Activated CD4-positive, alpha-beta T cell treated with anti-CD3 and anti-CD28 coated beads for 36 hours (primary cell): ENCODE data around the gene CLCNKB. TPM values are rescaled to one million over a fixed set of nuclear protein-coding genes. Genes with fewer than 3 reads are reported as not detected.
"Not testable (repeated sequence)": the region's sequence is repeated elsewhere in the genome, so short reads cannot be mapped to it uniquely, and the experiment has no call there.

Experiments
- ATAC-seq: fragments of 200-7000 bp; cut with Tn5 transposase; one replicate; pipeline ENCODE4 v1.10.0; 2021; ENCODE audit warnings: mild to moderate bottlenecking, moderate library complexity
- CTCF ChIA-PET: fragments of 350-600 bp; sonication (Branson Sonifier 250); formaldehyde crosslinking; loops from one replicate; lab custom pipeline; 2021; ENCODE audit warnings: antibody characterized with exemption; lab: Charles Lee
- POLR2A ChIA-PET: fragments of 350-600 bp; sonication (Branson Sonifier 250); formaldehyde crosslinking; loops from one replicate; lab custom pipeline; 2021; ENCODE audit warnings: antibody characterized with exemption, inconsistent platforms; lab: Charles Lee
- DNase-seq: peaks from one replicate; pipeline ENCODE4 v3.0.0-alpha.2; 2020
- H3K27ac Mint-ChIP-seq: one replicate; pipeline ENCODE4 v1.8.0; 2021; ENCODE audit warnings: mixed read lengths
- H3K27me3 Mint-ChIP-seq: one replicate; pipeline ENCODE4 v1.8.0; 2021; ENCODE audit warnings: mixed read lengths
- H3K36me3 Mint-ChIP-seq: one replicate; pipeline ENCODE4 v1.8.0; 2021; ENCODE audit warnings: low read depth, mixed read lengths
- H3K4me1 Mint-ChIP-seq: one replicate; pipeline ENCODE4 v1.8.0; 2021; ENCODE audit warnings: mixed read lengths
- H3K4me3 Mint-ChIP-seq: one replicate; pipeline ENCODE4 v1.8.0; 2021; ENCODE audit warnings: mild to moderate bottlenecking, moderate library complexity, mixed read lengths
- H3K9me3 Mint-ChIP-seq: one replicate; pipeline ENCODE4 v1.8.0; 2021; ENCODE audit warnings: low read depth, mixed read lengths
- intact Hi-C, 2 experiments: fragments of 100-400 bp; cut with DNase I in 1 of 2; cut with micrococcal nuclease in 1 of 2; formaldehyde crosslinking; loops; one replicate each; pipeline versions ENCODE4 v1.14.2 to v1.15.1; 2022 to 2024; cut with DNase I, micrococcal nuclease
- total RNA-seq, 2 experiments: library from RNA; stranded (reverse); gene quantifications; one replicate each; pipeline ENCODE4 v1.2.3, GENCODE V29; 2021

The CLCNKB gene
- total RNA-seq, 2 experiments from 2014 or later, result not detected

DNA sequence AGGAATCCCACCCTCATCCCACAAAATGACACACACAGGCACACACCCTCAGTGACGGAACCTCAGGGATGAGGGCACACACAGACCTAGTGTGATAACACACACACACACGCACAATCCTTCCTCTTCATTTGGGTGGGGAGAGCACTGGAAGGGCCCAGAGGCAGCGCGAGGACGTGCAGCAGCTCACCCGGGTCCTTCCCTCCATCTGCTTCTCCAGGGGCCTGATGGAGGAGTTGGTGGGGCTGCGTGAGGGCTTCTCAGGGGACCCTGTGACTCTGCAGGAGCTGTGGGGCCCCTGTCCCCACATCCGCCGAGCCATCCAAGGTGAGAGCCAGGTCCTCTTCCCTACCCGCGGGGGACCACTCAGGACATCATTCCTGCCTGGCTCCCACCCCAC is 21.2 kb upstream of the CLCNKB start:
- no peaks in the 10 kb centered on the region for H3K9me3 Mint-ChIP-seq
- CTCF ChIA-PET, result interaction anchor here (0.9 kb wide), 1 partner anchor 14 kb away, joined by 3 read pairs; no protein-coding TSS in a partner anchor
- DNase-seq, result no peak
- no peaks in the 10 kb centered on the region for H3K4me1 Mint-ChIP-seq
- POLR2A ChIA-PET, result no interaction called here
- H3K27me3 Mint-ChIP-seq, result no peaks in the 10 kb centered on the region
- ATAC-seq, result no peak
- no peak overlapping the region for H3K27ac Mint-ChIP-seq
- intact Hi-C loops, result no loop called here
- H3K36me3 Mint-ChIP-seq, result no peaks in the 10 kb centered on the region
- H3K4me3 Mint-ChIP-seq, result no peak overlapping the region

DNA sequence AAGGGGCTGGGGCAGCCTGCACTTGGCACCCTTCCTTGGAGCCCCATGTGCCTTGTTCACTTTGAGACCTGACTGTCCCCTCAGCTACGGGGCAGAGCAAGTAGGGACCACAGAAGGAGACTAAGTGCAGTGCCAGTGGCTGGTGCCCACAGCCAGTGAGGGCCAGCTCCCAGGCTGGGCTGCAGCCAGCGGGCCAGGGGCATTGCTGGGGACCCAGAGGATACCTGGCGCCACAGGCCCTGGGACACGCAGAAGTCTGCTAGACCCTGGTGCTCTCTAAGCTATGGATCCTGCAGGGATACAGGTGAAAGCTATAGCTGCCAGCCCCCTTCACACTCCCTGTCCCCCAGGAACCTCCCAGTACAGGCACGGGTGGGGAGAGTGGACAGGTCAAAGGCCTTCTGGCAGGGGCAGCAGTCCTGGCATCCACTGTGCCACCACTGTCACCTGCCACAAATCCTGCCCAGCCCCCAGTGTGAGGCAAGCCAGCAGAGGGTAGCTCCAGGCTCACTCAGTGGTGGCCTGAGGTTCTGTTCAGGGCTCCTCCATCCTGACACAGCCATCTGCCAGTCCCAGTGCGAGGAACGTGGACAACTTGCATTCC is 20.4 kb upstream of the CLCNKB start:
- CTCF ChIA-PET, result interaction anchor here (0.9 kb wide), 1 partner anchor 15 kb away, joined by 3 read pairs; no protein-coding TSS in a partner anchor
- H3K4me1 Mint-ChIP-seq, result peaks cover 2% of the 10 kb centered on the region
- intact Hi-C loops, result no loop called here
- no peak for DNase-seq
- no peak overlapping the region for H3K27ac Mint-ChIP-seq
- no peaks in the 10 kb centered on the region for H3K36me3 Mint-ChIP-seq
- no peak overlapping the region for H3K4me3 Mint-ChIP-seq
- peaks cover 3% of the 10 kb centered on the region for H3K27me3 Mint-ChIP-seq
- no peak for ATAC-seq
- POLR2A ChIA-PET, result no interaction called here
- H3K9me3 Mint-ChIP-seq, result no peaks in the 10 kb centered on the region

DNA sequence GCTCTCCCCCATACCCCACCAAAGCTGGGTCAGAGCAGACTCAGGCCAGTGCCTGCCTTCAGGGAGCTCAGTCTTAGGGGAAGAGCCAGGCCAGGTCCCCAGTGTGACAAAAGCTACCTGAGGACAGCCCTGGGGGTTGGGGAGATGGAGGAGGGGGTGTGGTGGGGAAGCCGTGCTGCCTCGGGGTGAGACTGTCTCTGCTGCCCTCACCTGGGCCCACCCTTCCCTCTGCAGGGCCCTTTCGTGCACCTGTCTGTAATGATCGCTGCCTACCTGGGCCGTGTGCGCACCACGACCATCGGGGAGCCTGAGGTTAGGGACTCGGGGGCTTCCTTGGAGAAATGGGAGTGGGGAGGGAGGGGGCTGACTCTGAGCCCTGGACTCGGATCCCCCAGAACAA is 17.3 kb upstream of the CLCNKB start:
- DNase-seq, intact Hi-C loops, CTCF ChIA-PET, H3K4me3 Mint-ChIP-seq, POLR2A ChIA-PET, H3K27ac Mint-ChIP-seq, H3K36me3 Mint-ChIP-seq, H3K4me1 Mint-ChIP-seq, H3K9me3 Mint-ChIP-seq: not testable (repeated sequence)
- H3K27me3 Mint-ChIP-seq, result peaks cover 12% of the 10 kb centered on the region
- peak; percentile 11 for ATAC-seq

DNA sequence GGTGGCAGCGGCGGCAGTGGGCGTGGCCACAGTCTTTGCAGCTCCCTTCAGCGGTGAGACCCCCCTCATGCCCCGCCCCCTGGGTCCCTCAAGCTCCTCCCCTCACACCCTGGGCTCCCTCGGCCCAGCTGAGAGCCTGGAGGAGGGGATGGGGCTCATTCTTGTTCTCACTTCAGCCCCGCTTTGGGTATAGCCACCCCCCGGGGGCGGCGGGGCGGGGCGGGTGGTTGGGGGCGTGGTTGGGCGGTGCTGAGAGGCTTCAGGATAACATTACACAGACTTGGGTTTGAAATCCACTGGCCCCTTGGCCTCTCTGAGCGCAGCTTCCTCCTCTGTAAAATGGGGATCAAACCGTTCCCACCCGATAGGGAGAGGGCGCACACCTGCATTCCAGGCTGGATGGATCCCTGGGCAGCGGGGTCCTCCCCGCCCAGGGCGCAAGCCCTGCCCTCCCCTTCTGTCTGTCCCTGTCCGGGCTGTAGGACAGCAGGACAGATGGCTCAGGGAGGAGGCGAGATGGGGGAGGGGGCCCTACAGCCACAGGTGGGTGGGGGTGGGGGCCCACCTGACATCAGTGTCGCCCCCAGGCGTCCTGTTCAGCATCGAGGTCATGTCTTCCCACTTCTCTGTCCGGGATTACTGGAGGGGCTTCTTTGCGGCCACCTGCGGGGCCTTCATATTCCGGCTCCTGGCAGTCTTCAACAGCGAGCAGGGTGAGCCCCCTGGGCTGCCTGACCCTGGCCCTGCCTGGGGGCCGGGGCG is 16.7 kb upstream of the CLCNKB start:
- ChIA-PET POLR2A (no interaction called here), CTCF (no interaction called here)
- DNase-seq (peak; percentile 73), ATAC-seq (peak; percentile 83)
- Mint-ChIP-seq H3K27ac (no peak overlapping the region), H3K4me1 (peaks cover 2% of the 10 kb centered on the region), H3K36me3 (no peaks in the 10 kb centered on the region), H3K27me3 (peaks cover 12% of the 10 kb centered on the region), H3K9me3 (no peaks in the 10 kb centered on the region), H3K4me3 (no peak overlapping the region)
- intact Hi-C loops, result no loop called here

DNA sequence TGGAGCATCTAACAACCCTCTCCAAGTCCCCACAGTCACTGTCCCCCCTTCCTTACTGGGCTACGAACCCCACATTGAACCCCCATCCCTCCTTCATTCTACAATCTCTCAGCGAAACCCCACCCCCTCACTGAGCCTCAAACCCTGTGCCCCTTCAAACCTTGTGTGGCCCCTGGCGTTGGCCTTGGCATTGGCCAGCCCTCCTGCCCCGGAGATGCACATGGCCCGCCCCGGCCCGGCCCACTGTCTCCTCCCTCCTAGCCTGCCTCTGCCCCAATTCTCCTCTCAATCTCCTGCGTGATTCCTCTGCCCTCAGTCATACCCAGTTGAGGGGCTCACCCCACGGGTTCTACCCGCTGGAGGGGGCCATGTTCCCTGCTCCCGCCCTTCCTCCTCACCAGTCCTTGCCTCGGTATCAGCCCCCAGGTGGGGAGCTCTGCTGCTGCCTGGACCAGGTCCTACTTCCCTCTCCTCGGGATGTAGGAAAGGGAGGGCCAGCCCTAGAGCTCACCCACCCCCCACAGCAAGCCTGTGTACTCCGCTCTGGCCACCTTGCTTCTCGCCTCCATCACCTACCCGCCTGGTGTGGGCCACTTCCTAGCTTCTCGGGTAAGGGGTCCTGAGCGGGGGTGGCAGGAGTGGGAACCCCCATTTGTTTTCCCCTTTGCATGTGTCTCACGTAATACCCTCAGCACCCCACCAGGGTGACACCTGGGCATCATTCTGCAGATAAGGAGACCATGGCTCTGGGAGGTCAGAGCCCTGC is 15.2 kb upstream of the CLCNKB start:
- intact Hi-C loops, result no loop called here
- Mint-ChIP-seq H3K27me3 (peaks cover 12% of the 10 kb centered on the region), H3K27ac (no peak overlapping the region), H3K36me3 (no peaks in the 10 kb centered on the region), H3K4me3 (no peak overlapping the region), H3K4me1 (peaks cover 2% of the 10 kb centered on the region), H3K9me3 (no peaks in the 10 kb centered on the region)
- DNase-seq (no peak), ATAC-seq (no peak)
- POLR2A ChIA-PET, result no interaction called here
- CTCF ChIA-PET, result interaction anchor here (0.6 to 0.9 kb wide), 2 partner anchors 22 to 233 kb away, joined by 3 to 4 read pairs; no protein-coding TSS in a partner anchor

DNA sequence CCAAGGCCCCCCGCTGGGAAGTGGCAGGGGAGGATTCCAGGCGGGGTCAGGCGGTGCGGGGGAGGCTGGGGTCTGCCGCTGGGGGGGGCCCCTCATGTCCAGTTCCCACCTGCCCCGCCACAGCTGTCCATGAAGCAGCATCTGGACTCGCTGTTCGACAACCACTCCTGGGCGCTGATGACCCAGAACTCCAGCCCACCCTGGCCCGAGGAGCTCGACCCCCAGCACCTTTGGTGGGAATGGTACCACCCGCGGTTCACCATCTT is 14.6 kb upstream of the CLCNKB start:
- ATAC-seq, H3K9me3 Mint-ChIP-seq, DNase-seq, POLR2A ChIA-PET, H3K27ac Mint-ChIP-seq, intact Hi-C loops, H3K36me3 Mint-ChIP-seq, H3K4me3 Mint-ChIP-seq, H3K4me1 Mint-ChIP-seq: not testable (repeated sequence)
- H3K27me3 Mint-ChIP-seq, result peaks cover 12% of the 10 kb centered on the region
- CTCF ChIA-PET, result interaction anchor here (0.9 kb wide), 1 partner anchor 22 kb away, joined by 4 read pairs; no protein-coding TSS in a partner anchor

DNA sequence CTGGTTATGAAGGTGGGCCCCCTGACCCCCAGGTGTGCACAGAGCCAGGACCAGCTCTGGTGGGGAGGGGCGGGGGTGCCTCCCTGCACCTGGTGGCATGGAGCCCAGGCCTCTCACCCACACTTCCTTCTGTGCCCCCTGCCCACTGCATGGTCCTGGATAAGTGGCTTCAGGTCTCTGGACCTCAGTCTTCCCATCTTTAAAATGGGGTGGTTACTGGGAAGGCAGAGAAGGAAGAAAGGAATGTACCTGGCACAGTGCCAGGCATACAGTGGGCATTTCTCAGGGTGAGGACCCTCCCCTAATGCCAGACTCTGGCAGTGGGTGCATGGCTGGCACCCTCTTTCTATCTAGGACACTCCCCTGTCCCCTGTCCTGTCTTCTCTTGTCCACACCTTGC is 14.3 kb upstream of the CLCNKB start:
- Mint-ChIP-seq H3K4me3 (no peak overlapping the region), H3K4me1 (peaks cover 2% of the 10 kb centered on the region), H3K9me3 (no peaks in the 10 kb centered on the region), H3K27ac (no peak overlapping the region), H3K27me3 (peaks cover 12% of the 10 kb centered on the region), H3K36me3 (no peaks in the 10 kb centered on the region)
- CTCF ChIA-PET, result no interaction called here
- DNase-seq, result no peak
- intact Hi-C loops, result no loop called here
- POLR2A ChIA-PET, result no interaction called here
- ATAC-seq, result no peak

DNA sequence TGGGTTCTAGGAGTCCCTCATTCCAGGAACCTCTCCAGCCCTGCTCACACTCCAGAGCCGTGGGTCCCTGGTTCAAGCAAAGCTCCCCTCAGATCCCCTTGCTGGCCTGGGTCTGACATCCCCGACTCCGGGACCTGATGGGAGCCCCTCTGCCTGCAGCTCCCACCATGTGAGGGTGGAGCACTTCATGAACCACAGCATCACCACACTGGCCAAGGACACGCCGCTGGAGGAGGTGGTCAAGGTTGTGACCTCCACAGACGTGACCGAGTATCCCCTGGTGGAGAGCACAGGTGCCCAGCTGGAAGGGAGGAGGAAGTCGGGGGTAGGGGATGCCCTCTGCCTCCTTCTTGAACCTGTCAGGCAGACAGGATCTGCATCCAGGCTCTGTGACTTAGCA is 12.0 kb upstream of the CLCNKB start:
- peaks cover 2% of the 10 kb centered on the region for H3K4me1 Mint-ChIP-seq
- DNase-seq (no peak), ATAC-seq (no peak)
- no peak overlapping the region for H3K4me3 Mint-ChIP-seq
- peaks cover 12% of the 10 kb centered on the region for H3K27me3 Mint-ChIP-seq
- intact Hi-C loops, result no loop called here
- ChIA-PET CTCF (no interaction called here), POLR2A (interaction anchor here (0.6 kb wide), 1 partner anchor 198 kb away, joined by 3 read pairs; no protein-coding TSS in a partner anchor)
- no peaks in the 10 kb centered on the region for H3K9me3 Mint-ChIP-seq
- H3K36me3 Mint-ChIP-seq, result no peaks in the 10 kb centered on the region
- H3K27ac Mint-ChIP-seq, result no peak overlapping the region

DNA sequence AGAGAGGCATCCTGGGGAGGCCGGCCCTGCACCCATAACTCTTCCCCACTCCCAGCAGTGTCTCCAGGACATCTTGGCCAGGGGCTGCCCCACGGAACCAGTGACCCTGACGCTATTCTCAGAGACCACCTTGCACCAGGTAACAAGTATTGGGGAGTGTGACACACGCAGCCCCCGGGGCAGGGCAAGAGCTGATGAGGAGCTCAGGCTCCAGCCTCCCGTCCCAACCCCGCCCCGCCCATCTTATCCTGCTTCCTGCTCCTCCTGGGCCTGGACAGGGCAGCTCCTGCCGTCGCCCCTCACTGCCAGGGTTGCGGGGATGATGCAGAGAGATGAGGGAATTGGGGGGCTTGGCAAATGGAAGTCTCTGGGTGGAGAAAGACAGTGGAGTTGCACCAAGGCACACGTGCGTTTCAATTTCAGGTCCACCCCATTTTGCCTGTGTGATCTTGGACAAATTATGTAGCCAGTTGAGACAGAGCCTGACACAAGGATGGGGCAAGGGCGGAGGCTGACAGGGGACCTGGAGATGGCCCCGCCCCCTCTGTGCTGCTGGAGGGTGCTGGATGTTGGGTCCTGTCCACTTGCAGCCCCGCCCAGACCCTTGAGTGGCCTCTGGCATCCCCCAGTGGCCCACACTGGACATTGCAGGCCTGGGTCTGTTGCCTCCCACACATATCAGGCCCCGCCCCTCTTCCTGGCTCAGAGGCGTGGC is 11.0 kb upstream of the CLCNKB start:
- Mint-ChIP-seq H3K4me3 (no peak overlapping the region), H3K4me1 (peaks cover 2% of the 10 kb centered on the region), H3K27ac (no peak overlapping the region), H3K27me3 (peaks cover 12% of the 10 kb centered on the region), H3K9me3 (no peaks in the 10 kb centered on the region), H3K36me3 (no peaks in the 10 kb centered on the region)
- ChIA-PET POLR2A (no interaction called here), CTCF (no interaction called here)
- intact Hi-C loops, result loop anchor here (1.0 to 2.0 kb wide), 5 partner anchors 23 to 240 kb away; no protein-coding TSS in a partner anchor
- DNase-seq (peak; percentile 82), ATAC-seq (peak; percentile 95)

DNA sequence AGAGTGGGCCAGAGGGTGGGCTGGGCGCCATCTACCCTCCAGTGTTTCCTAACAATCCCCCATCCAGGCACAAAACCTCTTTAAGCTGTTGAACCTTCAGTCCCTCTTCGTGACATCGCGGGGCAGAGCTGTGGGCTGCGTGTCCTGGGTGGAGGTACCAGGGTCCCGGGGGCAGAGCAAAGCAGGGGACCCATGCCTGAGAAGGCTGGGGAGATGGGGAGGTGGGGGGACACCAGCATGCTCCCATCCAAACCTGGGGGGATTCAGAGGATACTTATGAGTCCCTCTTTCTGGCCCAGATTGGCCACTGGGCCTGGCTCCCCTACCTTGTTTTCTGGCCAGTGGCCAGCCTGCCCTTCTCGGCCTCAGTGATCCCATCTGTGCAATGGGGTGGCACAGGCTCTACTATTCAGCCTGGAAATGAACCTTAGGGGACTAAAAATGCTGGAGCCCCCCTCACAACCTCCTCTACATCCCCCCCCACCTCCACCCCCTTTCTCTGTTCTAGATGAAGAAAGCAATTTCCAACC is 10.4 kb upstream of the CLCNKB start:
- POLR2A ChIA-PET, H3K27me3 Mint-ChIP-seq, DNase-seq, H3K4me1 Mint-ChIP-seq, H3K9me3 Mint-ChIP-seq, ATAC-seq, H3K27ac Mint-ChIP-seq, CTCF ChIA-PET, H3K36me3 Mint-ChIP-seq, H3K4me3 Mint-ChIP-seq: not testable (repeated sequence)
- intact Hi-C loops, result loop anchor here (1.0 to 2.0 kb wide), 5 partner anchors 24 to 241 kb away; no protein-coding TSS in a partner anchor

DNA sequence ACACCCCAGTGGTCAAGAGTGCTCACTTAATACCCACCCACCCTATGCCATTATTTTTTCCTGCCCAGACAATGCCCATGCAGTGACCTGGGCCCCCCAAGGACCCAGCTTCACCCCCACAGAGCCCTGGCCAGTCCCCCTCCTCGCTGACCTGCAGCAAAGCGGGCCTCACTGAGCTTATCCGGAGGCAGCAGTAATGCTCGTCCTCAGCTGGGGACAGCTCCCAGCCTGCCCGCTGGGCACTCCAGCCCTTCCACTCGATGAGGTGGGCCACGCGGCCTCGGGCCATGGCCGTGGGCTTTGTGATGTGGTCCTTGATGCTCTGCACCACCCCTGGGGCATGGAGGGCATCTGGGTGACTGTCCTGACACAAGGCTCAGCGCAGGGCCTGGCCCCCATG is 7.1 kb upstream of the CLCNKB start:
- H3K9me3 Mint-ChIP-seq, DNase-seq, ATAC-seq, POLR2A ChIA-PET, H3K27me3 Mint-ChIP-seq, H3K36me3 Mint-ChIP-seq, H3K27ac Mint-ChIP-seq, intact Hi-C loops, H3K4me1 Mint-ChIP-seq, H3K4me3 Mint-ChIP-seq: not testable (repeated sequence)
- CTCF ChIA-PET, result interaction anchor here (0.6 to 0.7 kb wide), 2 partner anchors 237 to 327 kb away, joined by 3 read pairs; no protein-coding TSS in a partner anchor
